HUDEP-2 (cell line): ENCODE results near the gene C3orf70.

ENCODE experiments used
- DNase-seq, 76 experiments: peaks; one replicate each; lab custom pipeline; 2025; ENCODE audit not compliant: unreplicated experiment in 76 of 76; lab: John Stamatoyannopoulos, UW

The C3orf70 gene

GRCh38 chr3:185089343-185089742 lies 63.5 kb downstream of the C3orf70 start:
- DNase-seq = no peak

GRCh38 chr3:185087419-185087818 lies 65.4 kb downstream of the C3orf70 start:
- DNase-seq = no peak

- DNase-seq = no peak
These were observed 68.0 kb downstream of the C3orf70 start for GRCh38 chr3:185084901-185085300.

GRCh38 chr3:185084402-185084801 lies 68.5 kb downstream of the C3orf70 start:
- no peak for DNase-seq

GRCh38 chr3:185082829-185083228 lies 70.0 kb downstream of the C3orf70 start:
- no peak for DNase-seq

- no peak for DNase-seq
These were observed 70.7 kb downstream of the C3orf70 start for GRCh38 chr3:185082149-185082548.

- DNase-seq = no peak
These were observed 71.3 kb downstream of the C3orf70 start for GRCh38 chr3:185081521-185081920.

GRCh38 chr3:185079625-185080024 lies 73.2 kb downstream of the C3orf70 start:
- no peak for DNase-seq

- no peak for DNase-seq
These were observed 76.6 kb downstream of the C3orf70 start for GRCh38 chr3:185076219-185076618.

- DNase-seq = no peak
These were observed 77.3 kb downstream of the C3orf70 start for GRCh38 chr3:185075547-185075946.

GRCh38 chr3:185071287-185071800 lies 81.5 kb downstream of the C3orf70 start:
- no peak for DNase-seq

- no peak for DNase-seq
These were observed 82.2 kb downstream of the C3orf70 start for GRCh38 chr3:185070491-185071286.

- peak in 60 of 76 experiments; percentile 4 to 71 (median 44) for DNase-seq
These were observed 83.5 kb downstream of the C3orf70 start for GRCh38 chr3:185069037-185070030.

- no peak for DNase-seq
These were observed 85.7 kb downstream of the C3orf70 start for GRCh38 chr3:185067173-185067572.

- DNase-seq = no peak
These were observed 86.6 kb downstream of the C3orf70 start for GRCh38 chr3:185066251-185066650.

- peak in 8 of 76 experiments; percentile 2 to 18 (median 8) for DNase-seq
These were observed 87.8 kb downstream of the C3orf70 start for GRCh38 chr3:185065059-185065458.

- no peak for DNase-seq
These were observed 89.4 kb downstream of the C3orf70 start for GRCh38 chr3:185063431-185063830.

- no peak for DNase-seq
These were observed 90.7 kb downstream of the C3orf70 start for GRCh38 chr3:185062191-185062590.

GRCh38 chr3:185060655-185061054 lies 92.2 kb downstream of the C3orf70 start:
- DNase-seq = no peak

GRCh38 chr3:185059766-185060165 lies 93.1 kb downstream of the C3orf70 start:
- no peak for DNase-seq

- no peak for DNase-seq
These were observed 94.1 kb downstream of the C3orf70 start for GRCh38 chr3:185058796-185059195.
